H1 (cell line): ENCODE data around the gene PMS1.

ENCODE experiments used
- CBX8 ChIP-seq: fragments of 300-800, 300-1000 bp; sonication (generic); IDR thresholded peaks from 2 replicates; pipeline ENCODE4 v1.7.1; 2016; ENCODE audit warnings: low read depth, low read length, borderline replicate concordance
- EP300 ChIP-seq, 2 experiments: IDR thresholded peaks; 1 replicate in 1 of 2; 2 replicates in 1 of 2; pipeline ENCODE4 v1.6.1; 2011 to 2012; ENCODE audit warnings: low read depth in 2 of 2, low read length in 2 of 2, mild to moderate bottlenecking in 2 of 2, borderline replicate concordance in 1 of 2, inconsistent platforms in 1 of 2, moderate library complexity in 1 of 2
- POLR2AphosphoS5 ChIP-seq: IDR thresholded peaks from 2 replicates; pipeline ENCODE4 v1.6.1; 2011; ENCODE audit warnings: low read depth, low read length
- SP4 ChIP-seq: IDR thresholded peaks from 2 replicates; pipeline ENCODE4 v1.6.1; 2012; ENCODE audit warnings: low read length, inconsistent platforms
- TCF12 ChIP-seq: IDR thresholded peaks from 2 replicates; pipeline ENCODE4 v1.6.1; 2011; ENCODE audit warnings: low read depth, mild to moderate bottlenecking, low read length
- TF ChIP-seq, protein P1 (sequence below): IDR thresholded peaks from 2 replicates; pipeline ENCODE4 v1.6.1; 2012; ENCODE audit warnings: inconsistent platforms

DNA sequence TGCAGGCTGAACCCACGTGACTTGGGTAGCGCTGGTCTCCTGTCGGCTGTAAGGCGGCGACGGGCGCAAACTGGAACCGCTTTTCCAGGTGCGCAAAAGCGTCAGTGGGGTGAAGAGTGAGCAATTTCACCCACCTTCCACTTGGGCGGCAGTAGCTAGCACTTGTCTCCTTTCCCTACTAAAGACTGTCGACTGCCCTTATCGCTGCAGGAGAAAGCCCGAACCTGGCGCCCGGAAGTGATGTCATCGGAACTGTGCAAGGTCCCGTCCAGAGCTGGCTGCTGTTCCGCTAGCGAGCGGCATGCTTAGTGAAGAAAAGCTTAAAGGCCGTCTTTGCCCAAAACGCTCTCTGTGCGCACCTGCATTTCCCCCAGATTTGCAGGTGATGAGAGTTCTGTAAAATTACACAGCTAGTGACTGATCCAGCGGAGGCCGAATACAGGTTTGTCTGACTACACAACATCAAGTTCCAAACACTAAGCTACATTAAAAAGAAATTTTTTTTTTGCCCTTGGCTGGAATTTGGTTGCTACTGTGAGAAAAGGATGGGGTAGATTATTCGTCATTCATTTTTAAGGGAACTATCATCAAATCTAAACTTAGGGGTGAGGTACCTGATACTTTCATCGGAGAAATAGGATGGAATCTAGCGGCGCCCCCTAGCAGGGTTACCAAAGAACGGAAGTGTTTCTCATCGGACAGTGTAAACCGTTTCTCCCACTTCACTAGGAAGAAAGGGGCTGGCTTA, 21.5 kb upstream of the PMS1 start, which contains the start of gene OSGEPL1:
- TF ChIP-seq SP4 (no peak; the same call in 1 of the 2 replicates), TCF12 (0 out of 2 replicates have a peak, but pooled peaks have one; percentile 31), EP300 (IDR thresholded peaks at IDR 0.05; ENCODE audit: borderline replicate concordance in 1 of 2, low read depth in 2 of 2, low read length in 2 of 2) (no peak), CBX8 (no peak), POLR2AphosphoS5 (peak; percentile 82)
- TF ChIP-seq, protein P1, sequence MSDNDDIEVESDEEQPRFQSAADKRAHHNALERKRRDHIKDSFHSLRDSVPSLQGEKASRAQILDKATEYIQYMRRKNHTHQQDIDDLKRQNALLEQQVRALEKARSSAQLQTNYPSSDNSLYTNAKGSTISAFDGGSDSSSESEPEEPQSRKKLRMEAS, result peak; percentile 85
